Dendritic cell treated with granulocyte-macrophage colony-stimulating factor and Interleukin-4, amounts not matched to agents 40 ng/mL and 50 ng/mL, for 4 days (primary cell): ENCODE data around the gene CCND2.
"Not testable (repeated sequence)": the region's sequence is repeated elsewhere in the genome, so short reads cannot be mapped to it uniquely, and the experiment has no call there.

Source experiments
- H3K27ac Mint-ChIP-seq: one replicate; pipeline ENCODE4 v1.8.0; 2022; ENCODE audit warnings: mild to moderate bottlenecking, mixed read lengths
- H3K27me3 Mint-ChIP-seq: one replicate; pipeline ENCODE4 v1.8.0; 2022; ENCODE audit warnings: mild to moderate bottlenecking, mixed read lengths
- H3K36me3 Mint-ChIP-seq: one replicate; pipeline ENCODE4 v1.8.0; 2022; ENCODE audit warnings: low read depth, mixed read lengths
- H3K4me1 Mint-ChIP-seq: one replicate; pipeline ENCODE4 v1.8.0; 2022; ENCODE audit warnings: low read depth, mixed read lengths
- H3K4me3 Mint-ChIP-seq: one replicate; pipeline ENCODE4 v1.8.0; 2022; ENCODE audit warnings: mild to moderate bottlenecking, moderate library complexity, mixed read lengths
- H3K9me3 Mint-ChIP-seq: one replicate; pipeline ENCODE4 v1.8.0; 2022; ENCODE audit warnings: mixed read lengths
- intact Hi-C: fragments of 100-400 bp; cut with micrococcal nuclease; formaldehyde crosslinking; loops from one replicate; pipeline ENCODE4 v1.15.0; 2022

The CCND2 gene

DNA sequence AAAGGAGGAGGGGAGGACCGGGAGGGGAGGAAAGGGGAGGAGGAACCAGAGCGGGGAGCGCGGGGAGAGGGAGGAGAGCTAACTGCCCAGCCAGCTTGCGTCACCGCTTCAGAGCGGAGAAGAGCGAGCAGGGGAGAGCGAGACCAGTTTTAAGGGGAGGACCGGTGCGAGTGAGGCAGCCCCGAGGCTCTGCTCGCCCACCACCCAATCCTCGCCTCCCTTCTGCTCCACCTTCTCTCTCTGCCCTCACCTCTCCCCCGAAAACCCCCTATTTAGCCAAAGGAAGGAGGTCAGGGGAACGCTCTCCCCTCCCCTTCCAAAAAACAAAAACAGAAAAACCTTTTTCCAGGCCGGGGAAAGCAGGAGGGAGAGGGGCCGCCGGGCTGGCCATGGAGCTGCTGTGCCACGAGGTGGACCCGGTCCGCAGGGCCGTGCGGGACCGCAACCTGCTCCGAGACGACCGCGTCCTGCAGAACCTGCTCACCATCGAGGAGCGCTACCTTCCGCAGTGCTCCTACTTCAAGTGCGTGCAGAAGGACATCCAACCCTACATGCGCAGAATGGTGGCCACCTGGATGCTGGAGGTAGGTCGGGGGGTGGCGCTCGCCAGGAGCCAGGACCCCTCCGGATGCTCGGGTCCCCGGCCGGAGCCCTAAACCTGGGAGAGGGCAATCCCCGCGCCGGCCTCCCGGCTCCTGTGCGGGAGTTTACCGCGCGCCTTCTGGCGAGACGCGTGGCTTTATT is at the start of gene CCND2:
Gene CCND2 (plus strand): TSS at position 111 of the 744 bp plus-strand sequence. CDS start 279 bp downstream, at position 390.
- Mint-ChIP-seq H3K9me3 (no peaks in the 10 kb centered on the region), H3K4me1 (peaks cover 78% of the 10 kb centered on the region), H3K36me3 (peaks cover 6% of the 10 kb centered on the region), H3K27ac (peak within 1 kb of the TSS; percentile 83), H3K4me3 (peak within 1 kb of the TSS; percentile 89), H3K27me3 (peaks cover 72% of the 10 kb centered on the region)
- intact Hi-C loops: loop anchor here (5.0 kb wide), 1 partner anchor 402 kb away; the partner anchor contains the start of gene PARP11

GRCh38 chr12:4224206-4224889 is 49.2 kb upstream of the CCND2 start:
- Mint-ChIP-seq H3K27ac (no peak overlapping the region), H3K4me3 (no peak overlapping the region), H3K4me1 (peaks cover 45% of the 10 kb centered on the region), H3K36me3 (no peaks in the 10 kb centered on the region), H3K9me3 (no peaks in the 10 kb centered on the region), H3K27me3 (peaks cover 75% of the 10 kb centered on the region)
- intact Hi-C loops: no loop called here

DNA sequence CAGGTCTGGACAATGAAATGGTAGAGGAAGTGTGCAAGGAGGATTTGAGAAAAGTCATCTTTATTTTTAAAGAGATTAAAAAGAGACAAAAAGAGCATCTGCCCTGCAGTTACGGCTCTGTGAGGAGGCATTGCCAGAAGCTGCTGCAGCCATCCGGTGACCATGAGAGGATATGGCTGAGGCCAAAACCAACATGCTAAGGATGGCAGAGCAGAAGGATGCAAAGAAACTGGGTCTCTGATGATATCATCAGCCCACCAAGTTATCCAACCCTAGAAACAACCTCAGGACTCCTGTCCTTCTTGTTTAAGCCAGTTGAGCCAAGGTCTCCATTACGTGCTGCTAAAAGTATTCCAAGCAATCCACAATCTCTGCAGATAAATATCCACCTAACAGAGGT is 48.0 kb upstream of the CCND2 start:
- H3K27me3 Mint-ChIP-seq: peaks cover 72% of the 10 kb centered on the region
- no peaks in the 10 kb centered on the region for H3K36me3 Mint-ChIP-seq
- H3K27ac Mint-ChIP-seq: no peak overlapping the region
- no peaks in the 10 kb centered on the region for H3K9me3 Mint-ChIP-seq
- H3K4me1 Mint-ChIP-seq: peaks cover 35% of the 10 kb centered on the region
- intact Hi-C loops: no loop called here
- no peak overlapping the region for H3K4me3 Mint-ChIP-seq

DNA sequence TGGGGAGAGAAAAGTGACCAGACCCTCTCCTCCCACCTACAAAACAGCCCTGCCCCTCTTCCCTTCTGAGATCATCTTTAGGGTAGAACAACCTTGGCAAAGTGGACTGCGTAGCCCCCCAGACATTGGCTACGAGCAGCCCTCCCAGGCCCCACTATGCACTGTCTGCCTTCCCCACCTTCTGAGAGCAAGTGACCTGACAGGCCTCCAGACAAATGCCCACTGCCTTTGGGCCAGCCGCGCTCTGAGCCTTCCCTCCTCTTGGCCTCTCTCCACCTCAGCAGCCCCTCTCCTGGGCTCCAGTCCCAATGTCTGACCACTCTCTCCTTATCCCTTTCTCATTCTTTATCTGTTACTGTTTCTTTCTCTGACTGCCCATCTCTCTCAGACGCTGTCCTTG is 46.5 kb upstream of the CCND2 start:
- H3K27me3 Mint-ChIP-seq: peaks cover 73% of the 10 kb centered on the region
- H3K4me1 Mint-ChIP-seq: peaks cover 29% of the 10 kb centered on the region
- intact Hi-C loops: no loop called here
- H3K27ac Mint-ChIP-seq: no peak overlapping the region
- H3K9me3 Mint-ChIP-seq: no peaks in the 10 kb centered on the region
- no peaks in the 10 kb centered on the region for H3K36me3 Mint-ChIP-seq
- no peak overlapping the region for H3K4me3 Mint-ChIP-seq

DNA sequence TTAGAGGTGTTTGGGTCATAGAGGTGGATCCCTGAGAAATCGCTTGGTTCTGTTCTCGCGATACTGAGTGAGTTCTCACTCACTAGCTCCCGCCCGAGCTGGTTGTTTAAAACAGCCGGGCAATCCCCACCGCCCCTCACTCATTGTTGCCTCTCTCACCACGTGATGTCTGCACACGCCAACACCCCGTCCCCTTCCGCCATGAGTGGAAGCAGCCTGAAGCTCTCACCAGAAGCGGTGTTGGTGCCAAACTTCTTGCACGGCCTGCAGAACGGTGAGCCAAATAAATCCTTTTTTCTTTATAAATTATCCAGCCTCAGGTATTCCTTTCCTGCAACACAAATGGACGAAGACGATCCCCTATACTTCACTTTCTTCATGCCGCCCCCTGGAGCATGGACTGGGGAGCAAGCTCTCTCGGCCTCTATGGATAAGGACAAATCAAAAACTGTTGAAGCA is 45.4 kb upstream of the CCND2 start:
- no peak overlapping the region for H3K27ac Mint-ChIP-seq
- H3K9me3 Mint-ChIP-seq: no peaks in the 10 kb centered on the region
- H3K36me3 Mint-ChIP-seq: no peaks in the 10 kb centered on the region
- intact Hi-C loops: no loop called here
- H3K4me3 Mint-ChIP-seq: no peak overlapping the region
- H3K27me3 Mint-ChIP-seq: peaks cover 82% of the 10 kb centered on the region
- H3K4me1 Mint-ChIP-seq: peaks cover 24% of the 10 kb centered on the region

GRCh38 chr12:4230526-4230925 is 43.0 kb upstream of the CCND2 start:
- no peaks in the 10 kb centered on the region for H3K36me3 Mint-ChIP-seq
- no peak overlapping the region for H3K27ac Mint-ChIP-seq
- no peak overlapping the region for H3K4me3 Mint-ChIP-seq
- H3K4me1 Mint-ChIP-seq: peaks cover 11% of the 10 kb centered on the region
- intact Hi-C loops: no loop called here
- H3K27me3 Mint-ChIP-seq: peaks cover 83% of the 10 kb centered on the region
- no peaks in the 10 kb centered on the region for H3K9me3 Mint-ChIP-seq

GRCh38 chr12:4238577-4238976 is 35.0 kb upstream of the CCND2 start:
- Mint-ChIP-seq H3K4me3 (no peak overlapping the region), H3K36me3 (peaks cover 16% of the 10 kb centered on the region), H3K9me3 (peaks cover 32% of the 10 kb centered on the region), H3K27ac (no peak overlapping the region), H3K4me1 (peaks cover 39% of the 10 kb centered on the region), H3K27me3 (peaks cover 79% of the 10 kb centered on the region)
- intact Hi-C loops: no loop called here

- no peak overlapping the region for H3K27ac Mint-ChIP-seq
- peaks cover 81% of the 10 kb centered on the region for H3K27me3 Mint-ChIP-seq
- H3K4me1 Mint-ChIP-seq: peaks cover 51% of the 10 kb centered on the region
- H3K9me3 Mint-ChIP-seq: peaks cover 32% of the 10 kb centered on the region
- H3K36me3 Mint-ChIP-seq: peaks cover 16% of the 10 kb centered on the region
- intact Hi-C loops: no loop called here
- H3K4me3 Mint-ChIP-seq: no peak overlapping the region
Measured at GRCh38 chr12:4239746-4240145, 33.8 kb upstream of the CCND2 start.

DNA sequence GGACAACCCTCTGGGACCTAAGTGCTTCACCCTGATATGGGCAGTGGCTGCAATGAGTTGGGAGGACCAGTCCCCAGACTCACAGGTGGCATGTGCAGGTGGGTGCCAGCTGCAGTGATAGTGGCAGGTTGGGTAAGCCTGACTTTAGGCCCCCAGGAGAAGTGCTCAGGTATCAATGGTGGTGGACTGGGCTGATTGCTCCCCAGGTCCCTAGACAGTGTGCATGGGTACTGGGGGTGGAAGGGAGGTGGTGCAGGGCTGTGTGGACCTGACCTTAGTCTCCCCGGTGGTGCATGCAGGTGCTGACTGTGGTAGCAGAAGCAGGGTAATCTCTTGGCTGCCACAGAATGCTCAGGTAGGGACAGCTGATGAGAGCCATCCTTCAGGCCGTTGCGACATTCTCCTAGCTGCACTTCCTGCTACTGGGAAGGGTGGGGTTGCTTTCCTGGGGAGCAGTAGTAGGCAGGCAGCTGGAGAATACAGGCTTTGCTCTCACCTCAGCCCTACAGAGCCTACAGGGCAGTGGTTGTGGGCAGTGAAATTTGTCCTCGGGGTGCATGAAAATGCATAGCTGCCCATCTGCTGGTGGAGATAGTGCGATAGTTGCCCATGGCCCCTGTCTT is 33.3 kb upstream of the CCND2 start:
- peaks cover 56% of the 10 kb centered on the region for H3K4me1 Mint-ChIP-seq
- H3K27ac Mint-ChIP-seq: no peak overlapping the region
- peaks cover 81% of the 10 kb centered on the region for H3K27me3 Mint-ChIP-seq
- intact Hi-C loops: no loop called here
- H3K9me3 Mint-ChIP-seq: peaks cover 32% of the 10 kb centered on the region
- H3K4me3 Mint-ChIP-seq: no peak overlapping the region
- peaks cover 16% of the 10 kb centered on the region for H3K36me3 Mint-ChIP-seq

DNA sequence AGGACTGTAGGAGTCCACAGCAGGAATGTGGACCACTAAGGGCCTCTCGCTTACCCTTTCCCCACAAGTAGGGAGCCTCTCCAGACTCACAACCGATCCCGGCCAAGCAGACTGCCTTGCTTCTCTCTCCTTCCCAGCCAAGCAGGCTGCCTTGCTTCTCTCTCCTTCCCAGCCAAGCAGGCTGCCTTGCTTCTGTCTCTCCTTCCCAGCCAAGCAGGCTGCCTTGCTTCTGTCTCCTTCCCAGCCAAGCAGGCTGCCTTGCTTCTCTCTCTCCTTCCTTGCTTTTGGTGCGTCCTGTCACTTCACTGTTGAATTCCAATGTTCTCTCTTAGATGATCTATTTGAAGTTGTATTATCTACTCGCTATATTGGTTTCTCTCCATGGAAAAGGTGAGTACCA is 32.6 kb upstream of the CCND2 start:
- Mint-ChIP-seq H3K4me1 (peaks cover 63% of the 10 kb centered on the region), H3K9me3 (peaks cover 32% of the 10 kb centered on the region), H3K36me3 (peaks cover 16% of the 10 kb centered on the region), H3K27me3 (peaks cover 84% of the 10 kb centered on the region), H3K4me3 (no peak overlapping the region), H3K27ac (no peak overlapping the region)
- intact Hi-C loops: no loop called here

DNA sequence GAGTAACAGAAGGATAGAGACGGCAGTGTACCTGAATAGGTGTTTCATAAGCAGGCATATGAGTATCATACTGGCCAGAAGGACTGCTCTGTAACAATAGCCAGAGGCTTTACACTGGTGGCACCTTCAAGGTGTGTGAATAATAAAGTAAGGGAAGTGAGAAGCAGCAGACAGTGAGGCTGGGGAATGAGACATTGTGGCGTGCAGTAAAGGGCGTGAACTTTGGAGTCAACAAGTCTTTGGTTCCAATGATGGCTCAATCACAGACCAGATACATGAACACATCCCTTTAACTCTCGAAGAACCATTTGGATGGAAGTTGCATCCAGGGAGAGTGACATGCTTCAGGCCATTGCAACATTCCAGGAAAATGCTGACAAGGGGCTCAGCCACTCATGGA is 32.0 kb upstream of the CCND2 start:
- Mint-ChIP-seq H3K27me3 (peaks cover 79% of the 10 kb centered on the region), H3K36me3 (peaks cover 16% of the 10 kb centered on the region), H3K9me3 (peaks cover 30% of the 10 kb centered on the region), H3K4me1 (peaks cover 68% of the 10 kb centered on the region), H3K27ac (no peak overlapping the region), H3K4me3 (no peak overlapping the region)
- intact Hi-C loops: no loop called here

DNA sequence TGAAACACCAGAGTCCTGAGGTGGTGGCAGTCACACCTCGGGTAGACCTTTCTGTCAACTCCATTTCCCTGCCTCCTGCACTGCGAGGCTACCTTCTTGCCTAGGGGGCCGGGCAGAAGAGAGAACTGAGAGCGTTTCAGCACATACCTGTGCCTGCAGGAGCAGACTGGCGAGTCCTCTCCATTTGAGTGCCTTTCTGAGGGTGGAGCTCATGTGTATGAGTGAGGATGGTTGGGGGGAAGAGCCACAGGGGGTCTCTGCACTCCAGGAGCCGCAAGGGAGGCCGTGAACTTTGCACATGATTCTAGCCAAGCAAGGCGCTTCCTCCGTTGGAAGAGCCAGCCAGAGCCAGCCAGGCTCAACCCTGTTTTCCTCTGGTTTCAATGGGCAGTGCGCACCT is 31.0 kb upstream of the CCND2 start:
- H3K9me3 Mint-ChIP-seq: peaks cover 20% of the 10 kb centered on the region
- peaks cover 10% of the 10 kb centered on the region for H3K36me3 Mint-ChIP-seq
- H3K27ac Mint-ChIP-seq: no peak overlapping the region
- H3K4me3 Mint-ChIP-seq: no peak overlapping the region
- intact Hi-C loops: no loop called here
- H3K4me1 Mint-ChIP-seq: peaks cover 68% of the 10 kb centered on the region
- H3K27me3 Mint-ChIP-seq: peaks cover 70% of the 10 kb centered on the region

DNA sequence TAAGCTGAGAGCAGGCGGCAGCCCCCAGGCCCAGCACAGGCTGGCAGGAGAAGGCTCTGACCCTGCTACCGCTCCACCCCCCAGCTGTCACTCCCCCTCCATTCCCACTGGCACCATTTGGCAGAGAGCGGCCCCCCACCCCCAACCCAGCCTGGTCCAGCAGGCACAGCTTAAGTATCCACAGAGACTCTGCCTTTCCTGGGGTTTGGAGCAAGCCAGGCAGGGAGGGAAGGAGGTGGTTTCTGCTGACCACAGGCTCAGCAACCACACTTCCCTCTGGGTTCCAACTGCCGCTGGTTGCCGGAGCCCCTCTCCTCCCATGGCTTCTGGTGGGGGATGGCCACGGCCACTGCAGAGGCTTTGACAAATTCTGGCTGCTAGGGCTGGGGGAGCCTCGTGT is 30.5 kb upstream of the CCND2 start:
- intact Hi-C loops: no loop called here
- peaks cover 15% of the 10 kb centered on the region for H3K9me3 Mint-ChIP-seq
- H3K27ac Mint-ChIP-seq: no peak overlapping the region
- peaks cover 68% of the 10 kb centered on the region for H3K4me1 Mint-ChIP-seq
- peaks cover 10% of the 10 kb centered on the region for H3K36me3 Mint-ChIP-seq
- no peak overlapping the region for H3K4me3 Mint-ChIP-seq
- H3K27me3 Mint-ChIP-seq: peaks cover 70% of the 10 kb centered on the region

DNA sequence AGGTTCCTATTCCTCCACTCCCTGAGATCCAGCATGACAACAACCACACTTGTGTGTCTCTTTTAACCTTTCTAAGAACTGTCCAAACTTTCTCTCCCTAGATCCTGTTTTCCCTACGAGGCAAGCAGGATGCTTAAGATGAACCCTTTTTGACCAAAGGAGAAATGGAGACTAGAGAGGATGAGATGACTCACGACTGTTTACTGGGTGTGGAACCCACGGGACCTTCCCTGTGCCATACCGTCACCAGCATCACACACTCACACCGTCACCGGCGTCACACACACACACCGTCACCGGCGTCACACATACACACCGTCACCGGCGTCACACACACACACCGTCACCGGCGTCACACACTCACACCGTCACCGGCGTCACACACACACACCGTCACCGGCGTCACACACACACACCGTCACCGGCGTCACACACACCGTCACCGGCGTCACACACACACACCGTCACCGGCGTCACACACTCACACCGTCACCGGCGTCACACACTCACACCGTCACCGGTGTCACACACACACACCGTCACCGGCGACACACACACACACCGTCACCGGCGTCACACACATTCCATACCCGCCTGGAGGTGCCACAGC is 30.0 kb upstream of the CCND2 start:
- Mint-ChIP-seq H3K4me1 (peaks cover 68% of the 10 kb centered on the region), H3K27me3 (peaks cover 68% of the 10 kb centered on the region)
- H3K36me3 Mint-ChIP-seq, H3K27ac Mint-ChIP-seq, intact Hi-C loops, H3K9me3 Mint-ChIP-seq, H3K4me3 Mint-ChIP-seq: not testable (repeated sequence)
